Calu3 (cell line): ENCODE data around the gene LSMEM2. TPM values are rescaled to one million over a fixed set of nuclear protein-coding genes. Genes with fewer than 3 reads are reported as not detected.

Experiments
- BruUV-seq: library from RNA; stranded (reverse); fragments of 400-500 nt; replicated peaks from 2 replicates; lab custom pipeline; 2021; lab: Mats Ljungman, UMichigan
- CTCF ChIA-PET: fragments of 300-600 bp; sonication (Branson Sonifier 250); formaldehyde crosslinking; loops from one replicate; lab custom pipeline; 2022; ENCODE audit warnings: antibody characterized with exemption; lab: Charles Lee
- DNase-seq: peaks from one replicate; pipeline ENCODE4 v3.0.0; 2022
- H3K27ac Mint-ChIP-seq: one replicate; pipeline ENCODE4 v1.8.0; 2022; ENCODE audit warnings: mixed read lengths; ENCODE audit not compliant: unreplicated experiment
- H3K27me3 Mint-ChIP-seq: one replicate; pipeline ENCODE4 v1.8.0; 2022; ENCODE audit warnings: mixed read lengths; ENCODE audit not compliant: unreplicated experiment
- H3K36me3 Mint-ChIP-seq: one replicate; pipeline ENCODE4 v1.8.0; 2022; ENCODE audit warnings: mild to moderate bottlenecking, moderate library complexity, mixed read lengths; ENCODE audit not compliant: insufficient read depth, unreplicated experiment
- H3K4me1 Mint-ChIP-seq: one replicate; pipeline ENCODE4 v1.8.0; 2022; ENCODE audit warnings: mild to moderate bottlenecking, low read depth, mixed read lengths; ENCODE audit not compliant: unreplicated experiment
- H3K4me3 Mint-ChIP-seq: one replicate; pipeline ENCODE4 v1.8.0; 2022; ENCODE audit warnings: mild to moderate bottlenecking, low read depth, moderate library complexity, mixed read lengths; ENCODE audit not compliant: unreplicated experiment
- H3K9me3 Mint-ChIP-seq: one replicate; pipeline ENCODE4 v1.8.0; 2022; ENCODE audit warnings: low read depth, mixed read lengths; ENCODE audit not compliant: unreplicated experiment
- intact Hi-C: fragments of 100-400 bp; cut with micrococcal nuclease; formaldehyde crosslinking; loops from one replicate; pipeline ENCODE4 v1.10.0; 2022; ENCODE audit not compliant: unreplicated experiment
- total RNA-seq: library from RNA; stranded (reverse); gene quantifications from 2 replicates; pipeline ENCODE4 v1.2.3, GENCODE V29; 2022
- TF ChIP-seq, protein P1 (sequence below): fragments of 200-600 bp; IDR thresholded peaks from one replicate; pipeline ENCODE4 v1.8.0; 2022; ENCODE audit warnings: antibody characterized with exemption; ENCODE audit not compliant: unreplicated experiment

Gene LSMEM2
- total RNA-seq, 1 experiment from 2014 or later = not detected

DNA sequence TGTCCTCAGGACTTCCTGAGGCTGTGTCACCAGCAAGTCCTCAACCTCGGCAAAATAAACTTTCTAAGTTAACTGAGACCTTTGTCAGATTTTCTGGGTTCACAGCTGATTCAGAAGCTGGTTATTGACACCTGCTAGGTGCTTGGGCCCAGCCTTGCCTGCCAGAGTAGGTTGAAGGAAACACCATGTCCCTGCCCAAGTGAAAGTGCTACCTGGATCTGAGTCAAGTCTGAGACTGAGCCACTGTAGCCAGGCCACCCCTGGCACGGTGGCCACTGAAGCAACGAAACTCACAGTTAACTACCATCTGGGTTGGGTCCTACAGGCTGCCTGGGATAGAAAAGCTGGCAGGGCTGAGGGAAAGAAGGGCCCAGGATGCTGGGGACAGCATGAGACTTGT is 35.5 kb downstream of the LSMEM2 start:
- H3K27ac Mint-ChIP-seq = no peak overlapping the region
- H3K36me3 Mint-ChIP-seq = peaks cover 20% of the 10 kb centered on the region
- peaks cover 28% of the 10 kb centered on the region for H3K4me1 Mint-ChIP-seq
- CTCF ChIA-PET = interaction anchor here (1.1 kb wide), 1 partner anchor 22 kb away, joined by 3 read pairs; no protein-coding TSS in a partner anchor
- intact Hi-C loops = no loop called here
- no peaks in the 10 kb centered on the region for H3K27me3 Mint-ChIP-seq
- H3K9me3 Mint-ChIP-seq = no peaks in the 10 kb centered on the region
- no peak for DNase-seq
- TF ChIP-seq, protein P1, sequence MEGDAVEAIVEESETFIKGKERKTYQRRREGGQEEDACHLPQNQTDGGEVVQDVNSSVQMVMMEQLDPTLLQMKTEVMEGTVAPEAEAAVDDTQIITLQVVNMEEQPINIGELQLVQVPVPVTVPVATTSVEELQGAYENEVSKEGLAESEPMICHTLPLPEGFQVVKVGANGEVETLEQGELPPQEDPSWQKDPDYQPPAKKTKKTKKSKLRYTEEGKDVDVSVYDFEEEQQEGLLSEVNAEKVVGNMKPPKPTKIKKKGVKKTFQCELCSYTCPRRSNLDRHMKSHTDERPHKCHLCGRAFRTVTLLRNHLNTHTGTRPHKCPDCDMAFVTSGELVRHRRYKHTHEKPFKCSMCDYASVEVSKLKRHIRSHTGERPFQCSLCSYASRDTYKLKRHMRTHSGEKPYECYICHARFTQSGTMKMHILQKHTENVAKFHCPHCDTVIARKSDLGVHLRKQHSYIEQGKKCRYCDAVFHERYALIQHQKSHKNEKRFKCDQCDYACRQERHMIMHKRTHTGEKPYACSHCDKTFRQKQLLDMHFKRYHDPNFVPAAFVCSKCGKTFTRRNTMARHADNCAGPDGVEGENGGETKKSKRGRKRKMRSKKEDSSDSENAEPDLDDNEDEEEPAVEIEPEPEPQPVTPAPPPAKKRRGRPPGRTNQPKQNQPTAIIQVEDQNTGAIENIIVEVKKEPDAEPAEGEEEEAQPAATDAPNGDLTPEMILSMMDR = no peak
- H3K4me3 Mint-ChIP-seq = no peak overlapping the region
- no TSS peak for BruUV-seq

GRCh38 chr3:50314816-50315215 is 35.9 kb downstream of the LSMEM2 start:
- no TSS peak for BruUV-seq
- no peak for DNase-seq
- CTCF ChIA-PET = no interaction called here
- intact Hi-C loops = no loop called here
- Mint-ChIP-seq H3K36me3 (peaks cover 20% of the 10 kb centered on the region), H3K27me3 (no peaks in the 10 kb centered on the region), H3K4me1 (peaks cover 28% of the 10 kb centered on the region), H3K27ac (peak overlapping the region; percentile 79), H3K9me3 (no peaks in the 10 kb centered on the region), H3K4me3 (no peak overlapping the region)
- TF ChIP-seq, protein P1 = no peak

DNA sequence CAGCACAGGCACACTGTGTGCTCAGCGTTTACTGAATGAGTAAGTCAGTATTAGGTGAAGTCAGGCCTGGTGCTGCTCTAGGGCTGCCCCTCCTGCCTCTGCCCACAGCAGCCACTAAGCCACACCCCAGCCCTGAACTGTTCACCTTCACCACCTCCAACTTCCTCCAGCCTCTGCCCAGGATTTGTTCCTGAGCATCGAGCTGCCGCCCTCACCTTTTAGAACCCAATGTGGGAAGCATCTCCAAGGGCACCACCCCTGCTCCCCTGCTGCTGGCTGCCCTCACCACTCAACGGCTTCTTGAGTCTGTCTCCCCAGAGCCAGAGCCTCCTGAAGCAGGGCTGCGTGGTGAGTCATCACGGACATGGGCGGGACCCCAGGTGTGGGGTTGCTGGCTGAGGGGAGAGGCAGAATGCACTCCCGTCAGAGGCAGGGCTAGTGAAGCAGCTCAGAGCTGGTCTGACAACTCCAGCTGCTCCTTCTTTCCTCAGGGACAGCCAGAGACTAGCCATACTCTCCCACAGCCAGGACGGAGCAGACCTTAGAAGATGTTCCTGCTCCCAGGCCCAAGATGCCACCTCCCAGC is 37.9 kb downstream of the LSMEM2 start:
- Mint-ChIP-seq H3K27me3 (no peaks in the 10 kb centered on the region), H3K4me3 (peak overlapping the region; percentile 56), H3K9me3 (no peaks in the 10 kb centered on the region), H3K4me1 (peaks cover 28% of the 10 kb centered on the region), H3K36me3 (peaks cover 36% of the 10 kb centered on the region), H3K27ac (peak overlapping the region; percentile 89)
- DNase-seq = peak; percentile 96
- BruUV-seq = no TSS peak
- intact Hi-C loops = no loop called here
- CTCF ChIA-PET = interaction anchor here (0.6 to 1.0 kb wide), 7 partner anchors 12 to 73 kb away, joined by 3 to 6 read pairs (median 4); partner anchors contain the start of genes HYAL1, HYAL3 and NAA80
- TF ChIP-seq, protein P1 = no peak

GRCh38 chr3:50317300-50317699 is 38.4 kb downstream of the LSMEM2 start:
- peak overlapping the region; percentile 56 for H3K4me3 Mint-ChIP-seq
- peak; percentile 74 for DNase-seq
- H3K27me3 Mint-ChIP-seq = no peaks in the 10 kb centered on the region
- H3K27ac Mint-ChIP-seq = peak overlapping the region; percentile 89
- CTCF ChIA-PET = interaction anchor here (0.6 to 1.0 kb wide), 6 partner anchors 13 to 73 kb away, joined by 3 to 6 read pairs (median 4); partner anchors contain the start of genes HYAL1, HYAL3 and NAA80
- intact Hi-C loops = no loop called here
- TSS peak; percentile 73 for BruUV-seq
- TF ChIP-seq, protein P1 = no peak
- H3K36me3 Mint-ChIP-seq = peaks cover 36% of the 10 kb centered on the region
- no peaks in the 10 kb centered on the region for H3K9me3 Mint-ChIP-seq
- peaks cover 28% of the 10 kb centered on the region for H3K4me1 Mint-ChIP-seq
